ENCODE data around the gene GRB7. TPM values are rescaled to one million over a fixed set of nuclear protein-coding genes. Genes with fewer than 3 reads are reported as not detected.
"Not testable (repeated sequence)": the region's sequence is repeated elsewhere in the genome, so short reads cannot be mapped to it uniquely, and the experiment has no call there.

Gene GRB7
- total RNA-seq, 4 donors from 2014 or later: 0.41 to 0.70 TPM; not detected in 2

DNA sequence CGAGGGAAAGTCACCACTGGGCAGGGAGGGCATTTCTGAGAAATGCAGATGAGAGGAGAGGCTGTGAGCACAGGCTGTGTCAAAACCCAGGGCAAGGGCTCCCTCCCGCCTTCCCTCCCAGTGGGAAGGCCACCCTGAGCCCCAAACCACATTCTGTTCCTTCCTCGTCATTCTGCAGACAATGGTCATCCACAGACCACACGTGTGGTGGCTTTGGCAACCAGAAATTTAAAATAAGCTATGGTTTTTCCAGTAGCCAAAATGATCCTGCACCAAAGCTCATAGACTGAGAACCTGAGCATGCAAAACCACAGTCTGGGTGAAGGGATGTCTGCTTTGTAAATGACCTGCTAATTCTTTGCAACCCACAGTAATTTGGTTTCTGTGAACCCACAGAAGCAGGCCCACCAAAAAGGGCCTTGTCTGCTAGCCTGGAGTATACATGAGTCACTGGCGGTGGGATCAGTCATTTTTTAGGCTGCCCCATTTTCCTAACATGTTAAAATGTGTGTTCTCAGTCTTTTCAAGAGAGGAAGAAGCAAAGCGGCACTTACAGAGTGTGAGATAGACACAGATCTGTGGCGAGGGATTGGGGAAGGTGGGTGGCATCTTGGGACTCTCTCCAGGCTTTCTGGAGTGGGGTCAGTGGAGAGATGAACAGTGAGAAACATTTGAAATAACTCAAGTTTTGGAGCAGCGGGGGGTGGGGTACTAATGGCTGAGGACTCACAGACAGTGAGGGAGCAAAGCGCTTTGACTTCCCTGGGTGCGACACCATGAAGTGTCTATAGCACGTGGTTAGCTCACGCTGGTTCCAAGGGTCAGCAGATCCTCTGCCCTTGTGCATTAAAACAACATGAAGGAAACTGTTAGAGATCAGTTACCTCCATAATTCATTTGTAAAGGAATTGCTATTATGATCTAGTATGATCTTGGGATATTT is 20.5 kb downstream of the GRB7 start:
- H3K9me3 ChIP-seq: no peaks in the 10 kb centered on the region
- intact Hi-C loops (cut with DNase I; ENCODE audit: low total_unique reads) (loop anchor here (10.0 kb wide), 1 partner anchor 213 kb away; no protein-coding TSS in a partner anchor), in situ Hi-C loops (cut with MboI; ENCODE audit: low sequenced_read_pairs in 4 of 4) (loop anchor here in 3 of 4 donors (10.0 kb wide), 2 partner anchors 133 to 203 kb away; partner anchors contain the start of gene PPP1R1B (in 2 of the 3))
- no peak overlapping the region for H3K27ac ChIP-seq
- no peak for ATAC-seq
- no peak for DNase-seq
- H3K4me1 ChIP-seq: peaks cover 0 to 5% of the 10 kb centered on the region in 2 donors
- TF ChIP-seq, protein P1, sequence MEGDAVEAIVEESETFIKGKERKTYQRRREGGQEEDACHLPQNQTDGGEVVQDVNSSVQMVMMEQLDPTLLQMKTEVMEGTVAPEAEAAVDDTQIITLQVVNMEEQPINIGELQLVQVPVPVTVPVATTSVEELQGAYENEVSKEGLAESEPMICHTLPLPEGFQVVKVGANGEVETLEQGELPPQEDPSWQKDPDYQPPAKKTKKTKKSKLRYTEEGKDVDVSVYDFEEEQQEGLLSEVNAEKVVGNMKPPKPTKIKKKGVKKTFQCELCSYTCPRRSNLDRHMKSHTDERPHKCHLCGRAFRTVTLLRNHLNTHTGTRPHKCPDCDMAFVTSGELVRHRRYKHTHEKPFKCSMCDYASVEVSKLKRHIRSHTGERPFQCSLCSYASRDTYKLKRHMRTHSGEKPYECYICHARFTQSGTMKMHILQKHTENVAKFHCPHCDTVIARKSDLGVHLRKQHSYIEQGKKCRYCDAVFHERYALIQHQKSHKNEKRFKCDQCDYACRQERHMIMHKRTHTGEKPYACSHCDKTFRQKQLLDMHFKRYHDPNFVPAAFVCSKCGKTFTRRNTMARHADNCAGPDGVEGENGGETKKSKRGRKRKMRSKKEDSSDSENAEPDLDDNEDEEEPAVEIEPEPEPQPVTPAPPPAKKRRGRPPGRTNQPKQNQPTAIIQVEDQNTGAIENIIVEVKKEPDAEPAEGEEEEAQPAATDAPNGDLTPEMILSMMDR (IDR thresholded peaks at IDR 0.05 in 4 of 5, conservative IDR thresholded peaks at IDR 0.05 in 1 of 5): no peak
- no peak for TF ChIP-seq POLR2A (IDR thresholded peaks at IDR 0.05)
- no peaks in the 10 kb centered on the region for H3K36me3 ChIP-seq
- peaks cover 5 to 16% (median 8%) of the 10 kb centered on the region in 3 donors for H3K27me3 ChIP-seq
- no peak overlapping the region for H3K4me3 ChIP-seq

DNA sequence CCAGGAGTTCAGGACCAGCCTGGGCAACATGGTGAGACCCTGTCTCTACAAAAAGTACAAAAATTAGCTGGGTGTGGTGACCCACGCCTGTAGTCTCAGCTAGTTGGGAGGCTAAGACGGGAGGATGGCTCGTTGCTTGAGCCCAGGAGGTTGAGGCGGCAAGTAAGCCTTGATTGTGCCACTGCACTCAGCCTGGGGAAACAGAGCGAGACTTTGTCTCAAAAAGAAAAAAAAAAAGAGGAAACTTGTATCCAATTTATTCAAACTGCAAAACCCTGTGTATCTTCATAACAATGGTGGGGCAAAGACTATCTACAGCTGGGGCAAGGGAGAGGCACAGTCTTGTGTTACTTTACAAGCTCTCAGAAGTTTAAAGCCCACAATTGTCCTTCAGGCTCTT is 21.5 kb downstream of the GRB7 start:
- no peak overlapping the region for H3K27ac ChIP-seq
- H3K4me1 ChIP-seq: peaks cover 0 to 5% of the 10 kb centered on the region in 2 donors
- intact Hi-C loops (cut with DNase I; ENCODE audit: low total_unique reads): loop anchor here (10.0 kb wide), 1 partner anchor 214 kb away; no protein-coding TSS in a partner anchor
- TF ChIP-seq POLR2A (IDR thresholded peaks at IDR 0.05): no peak
- TF ChIP-seq, protein P1 (IDR thresholded peaks at IDR 0.05 in 4 of 5, conservative IDR thresholded peaks at IDR 0.05 in 1 of 5): no peak
- no peak overlapping the region for H3K4me3 ChIP-seq
- peaks cover 8 to 21% (median 12%) of the 10 kb centered on the region in 3 donors for H3K27me3 ChIP-seq
- no peak for DNase-seq
- no peak for ATAC-seq
- no peaks in the 10 kb centered on the region for H3K9me3 ChIP-seq
- in situ Hi-C loops (cut with MboI; ENCODE audit: low sequenced_read_pairs in 4 of 4): loop anchor here in 3 of 4 donors (10.0 kb wide), 2 partner anchors 134 to 204 kb away; partner anchors contain the start of gene PPP1R1B (in 2 of the 3)
- H3K36me3 ChIP-seq: no peaks in the 10 kb centered on the region

DNA sequence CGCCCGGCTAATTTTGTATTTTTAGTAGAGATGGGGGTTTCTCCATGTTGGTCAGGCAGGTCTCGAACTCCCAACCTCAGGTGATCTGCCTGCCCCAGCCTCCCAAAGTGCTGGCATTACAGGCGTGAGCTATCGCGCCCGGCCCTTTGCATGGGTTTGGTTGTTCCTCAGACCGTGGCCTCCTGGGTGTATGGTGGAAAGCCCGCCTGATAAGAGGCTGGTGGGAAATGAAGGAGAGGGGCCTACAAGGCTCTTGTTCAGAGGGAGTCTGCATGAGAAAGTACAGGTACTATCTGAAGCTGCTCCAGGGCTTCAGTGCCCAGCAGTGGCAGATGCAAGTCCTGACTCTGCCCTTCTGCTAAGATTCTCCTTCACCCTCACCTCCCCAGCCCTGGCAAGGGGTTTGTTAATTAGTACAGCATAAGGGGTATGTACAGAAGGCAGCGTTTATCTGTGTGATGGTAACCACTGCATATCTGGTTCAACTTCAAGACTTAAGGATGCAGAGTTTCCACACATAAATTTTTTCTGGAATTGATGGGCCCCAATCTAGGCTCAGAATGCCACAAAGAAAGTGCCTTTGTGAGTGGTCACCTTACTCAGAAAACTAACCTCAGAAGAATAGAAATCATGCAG is 24.2 kb downstream of the GRB7 start:
- TF ChIP-seq, protein P1 (IDR thresholded peaks at IDR 0.05 in 4 of 5, conservative IDR thresholded peaks at IDR 0.05 in 1 of 5): no peak
- TF ChIP-seq POLR2A (IDR thresholded peaks at IDR 0.05): no peak
- Histone ChIP-seq H3K27ac (no peak overlapping the region), H3K36me3 (no peaks in the 10 kb centered on the region), H3K9me3 (no peaks in the 10 kb centered on the region), H3K4me3 (no peak overlapping the region), H3K4me1 (no peaks in the 10 kb centered on the region), H3K27me3 (peaks cover 8 to 21% (median 18%) of the 10 kb centered on the region in 3 donors)
- no peak for ATAC-seq
- DNase-seq: no peak
- in situ Hi-C loops (cut with MboI; ENCODE audit: low sequenced_read_pairs in 4 of 4) (no loop called here), intact Hi-C loops (cut with DNase I; ENCODE audit: low total_unique reads) (no loop called here)

DNA sequence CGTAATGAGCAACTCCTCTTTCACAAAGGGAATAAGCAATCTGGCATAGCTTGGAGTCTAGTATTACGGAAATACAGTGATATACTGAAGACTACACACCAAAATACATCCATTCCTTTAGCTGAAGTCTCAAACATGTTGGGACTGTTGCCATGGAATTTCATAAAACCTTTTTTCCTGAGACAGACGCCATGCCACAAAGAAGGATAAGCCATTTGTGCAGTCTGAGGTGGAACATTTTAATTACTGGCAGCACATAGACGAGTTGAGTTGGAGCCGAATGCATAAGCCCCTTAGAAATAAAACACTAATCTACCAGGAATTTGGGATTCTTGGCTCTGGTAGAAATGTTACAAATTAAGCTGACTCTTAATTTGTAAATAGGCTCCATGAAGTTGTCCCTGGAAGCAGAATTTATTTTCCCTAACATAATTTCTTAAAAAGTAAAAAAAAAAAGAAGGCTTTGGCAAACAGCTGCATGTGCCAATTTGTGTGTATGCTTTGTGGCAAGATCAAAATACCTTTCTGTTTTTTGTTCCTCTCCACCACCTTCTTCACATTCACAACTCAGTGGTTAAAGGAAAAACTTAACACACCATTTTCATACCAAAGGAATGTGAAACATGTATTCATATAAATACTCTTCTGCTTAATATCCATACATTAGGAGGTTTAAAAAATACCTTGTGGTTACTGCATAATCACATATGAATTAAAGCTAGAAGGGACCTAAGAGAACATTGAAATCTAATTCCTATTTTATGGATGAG is 25.5 kb downstream of the GRB7 start:
- H3K27me3 ChIP-seq: peaks cover 8 to 21% (median 18%) of the 10 kb centered on the region in 3 donors
- ATAC-seq: no peak

DNA sequence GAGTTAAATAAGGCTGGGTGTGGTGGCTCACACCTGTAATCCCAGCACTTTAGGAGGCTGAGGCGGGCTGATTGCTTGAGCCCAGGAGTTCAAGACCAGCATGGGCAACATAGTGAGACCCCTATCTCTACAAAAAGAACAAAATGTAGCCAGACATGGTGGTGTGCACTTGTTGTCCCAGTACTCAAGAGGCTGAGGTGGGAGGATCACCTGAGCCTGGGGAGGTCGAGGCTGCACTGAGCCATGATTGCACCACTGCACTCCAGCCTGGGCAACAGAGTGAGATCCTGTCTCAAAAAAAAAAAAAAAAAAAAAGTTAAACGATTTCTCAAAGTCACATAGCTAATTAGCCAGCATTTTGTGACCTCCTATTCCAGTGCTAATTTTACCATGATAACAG is 26.4 kb downstream of the GRB7 start:
- H3K36me3 ChIP-seq; DNase-seq; ATAC-seq; in situ Hi-C loops (cut with MboI; ENCODE audit: low sequenced_read_pairs in 4 of 4); H3K9me3 ChIP-seq; H3K4me3 ChIP-seq; intact Hi-C loops (cut with DNase I; ENCODE audit: low total_unique reads); H3K4me1 ChIP-seq; H3K27ac ChIP-seq: not testable (repeated sequence)
- H3K27me3 ChIP-seq: peaks cover 8 to 21% (median 18%) of the 10 kb centered on the region in 3 donors

More for the DNA sequence above, 25.5 kb downstream of the GRB7 start:
- DNase-seq: no peak
- H3K4me1 ChIP-seq: no peaks in the 10 kb centered on the region
- no peaks in the 10 kb centered on the region for H3K36me3 ChIP-seq
- H3K9me3 ChIP-seq: no peaks in the 10 kb centered on the region
- TF ChIP-seq, protein P1 (IDR thresholded peaks at IDR 0.05 in 4 of 5, conservative IDR thresholded peaks at IDR 0.05 in 1 of 5): no peak
- TF ChIP-seq POLR2A (IDR thresholded peaks at IDR 0.05): no peak
- in situ Hi-C loops (cut with MboI; ENCODE audit: low sequenced_read_pairs in 4 of 4) (no loop called here), intact Hi-C loops (cut with DNase I; ENCODE audit: low total_unique reads) (no loop called here)
- no peak overlapping the region for H3K4me3 ChIP-seq
- H3K27ac ChIP-seq: no peak overlapping the region
